ENCODE measurements around the gene MSX1.

GRCh38 chr4:4818415-4819212 is 40.9 kb upstream of the MSX1 start:
- no peak for TF ChIP-seq EZH2 (IDR thresholded peaks at IDR 0.05; ENCODE audit: borderline replicate concordance, low read depth, low read length, severe bottlenecking)
- TF ChIP-seq CTCF (IDR thresholded peaks at IDR 0.05; ENCODE audit: borderline replicate concordance, extremely low read depth, low read length, poor library complexity, severe bottlenecking) = no peak
